Measurements from ENCODE around the gene GRID2.

DNA sequence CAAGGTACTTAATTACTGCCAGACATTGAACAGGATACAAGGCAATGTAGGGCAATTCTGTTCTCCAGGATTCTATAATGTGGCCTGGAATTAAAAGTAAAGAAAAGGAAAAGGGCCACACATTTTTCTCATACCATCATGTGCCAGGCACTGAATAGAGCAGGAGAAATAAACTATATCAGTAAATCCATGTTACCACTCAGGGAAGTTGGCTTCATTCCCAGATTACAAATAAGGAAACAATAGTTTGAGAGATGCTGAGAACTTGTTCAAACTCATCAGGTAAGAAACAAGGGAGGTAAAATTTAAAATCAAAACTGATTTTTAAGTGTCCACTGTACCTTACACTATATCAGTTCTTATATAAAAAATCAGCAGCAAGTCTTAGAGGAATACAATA is 879.8 kb downstream of the GRID2 start:
- TF ChIP-seq, protein P1, sequence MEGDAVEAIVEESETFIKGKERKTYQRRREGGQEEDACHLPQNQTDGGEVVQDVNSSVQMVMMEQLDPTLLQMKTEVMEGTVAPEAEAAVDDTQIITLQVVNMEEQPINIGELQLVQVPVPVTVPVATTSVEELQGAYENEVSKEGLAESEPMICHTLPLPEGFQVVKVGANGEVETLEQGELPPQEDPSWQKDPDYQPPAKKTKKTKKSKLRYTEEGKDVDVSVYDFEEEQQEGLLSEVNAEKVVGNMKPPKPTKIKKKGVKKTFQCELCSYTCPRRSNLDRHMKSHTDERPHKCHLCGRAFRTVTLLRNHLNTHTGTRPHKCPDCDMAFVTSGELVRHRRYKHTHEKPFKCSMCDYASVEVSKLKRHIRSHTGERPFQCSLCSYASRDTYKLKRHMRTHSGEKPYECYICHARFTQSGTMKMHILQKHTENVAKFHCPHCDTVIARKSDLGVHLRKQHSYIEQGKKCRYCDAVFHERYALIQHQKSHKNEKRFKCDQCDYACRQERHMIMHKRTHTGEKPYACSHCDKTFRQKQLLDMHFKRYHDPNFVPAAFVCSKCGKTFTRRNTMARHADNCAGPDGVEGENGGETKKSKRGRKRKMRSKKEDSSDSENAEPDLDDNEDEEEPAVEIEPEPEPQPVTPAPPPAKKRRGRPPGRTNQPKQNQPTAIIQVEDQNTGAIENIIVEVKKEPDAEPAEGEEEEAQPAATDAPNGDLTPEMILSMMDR (optimal IDR thresholded peaks at IDR 0.05 in 1 of 3, IDR thresholded peaks at IDR 0.05 in 1 of 3, conservative IDR thresholded peaks at IDR 0.05 in 1 of 3; ENCODE audit: extremely low read depth in 1 of 3, insufficient read depth in 2 of 3, low read length in 3 of 3) = no peak
- no peak for TF ChIP-seq EZH2 (IDR thresholded peaks at IDR 0.05; ENCODE audit: low read length)
